Measurements from ENCODE around the gene CNMD.
"Not testable (repeated sequence)": the region's sequence is repeated elsewhere in the genome, so short reads cannot be mapped to it uniquely, and the experiment has no call there.

Gene CNMD

DNA sequence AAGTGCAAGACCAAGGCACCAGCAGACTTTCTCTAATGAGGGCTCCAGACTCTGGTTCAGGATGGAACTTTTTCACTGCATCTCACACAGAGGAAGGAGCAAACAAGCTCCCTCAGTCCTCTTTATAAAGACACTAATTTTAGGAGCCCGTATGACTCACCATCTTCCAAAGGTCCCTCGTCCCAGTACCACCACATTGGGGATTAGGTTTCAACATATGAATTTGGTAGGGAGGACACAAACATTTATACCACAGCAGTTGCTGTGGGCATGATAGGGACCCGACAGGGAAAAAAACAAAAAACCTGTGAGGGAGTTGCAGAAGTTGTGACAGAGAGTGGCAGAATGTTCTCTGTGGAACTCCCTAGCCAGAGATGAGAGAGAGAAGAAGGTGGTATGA lies 6.5 kb upstream of the CNMD start:
- H3K4me3 ChIP-seq (ENCODE audit: low read depth, low read length), result no peak overlapping the region

DNA sequence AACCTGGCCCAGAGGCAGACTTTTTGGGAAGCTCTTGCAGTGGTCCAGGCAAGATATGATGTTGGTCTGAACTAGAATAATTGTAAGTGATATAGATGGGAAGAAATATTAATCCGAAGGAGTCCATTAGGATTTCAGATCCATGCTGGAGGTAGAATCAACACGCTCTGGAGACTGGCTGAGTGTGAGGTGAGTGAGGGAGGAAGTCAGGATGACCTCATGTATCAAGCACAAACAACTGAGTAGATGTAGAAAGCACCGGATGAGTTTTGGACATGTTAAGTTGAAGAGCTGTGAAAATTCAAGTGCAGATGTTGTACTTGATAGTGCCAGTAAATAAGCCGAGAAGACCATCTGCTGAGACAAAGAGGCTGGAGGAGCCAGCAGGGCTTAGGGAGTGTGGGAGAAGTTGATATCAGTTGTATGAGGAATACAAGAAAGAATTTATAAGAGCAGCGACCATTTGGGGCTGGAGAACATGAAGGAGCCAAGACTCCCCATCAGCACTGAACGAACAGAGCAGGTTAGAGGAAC lies 5.3 kb upstream of the CNMD start:
- H3K4me3 ChIP-seq (ENCODE audit: low read depth, low read length), result no peak overlapping the region

DNA sequence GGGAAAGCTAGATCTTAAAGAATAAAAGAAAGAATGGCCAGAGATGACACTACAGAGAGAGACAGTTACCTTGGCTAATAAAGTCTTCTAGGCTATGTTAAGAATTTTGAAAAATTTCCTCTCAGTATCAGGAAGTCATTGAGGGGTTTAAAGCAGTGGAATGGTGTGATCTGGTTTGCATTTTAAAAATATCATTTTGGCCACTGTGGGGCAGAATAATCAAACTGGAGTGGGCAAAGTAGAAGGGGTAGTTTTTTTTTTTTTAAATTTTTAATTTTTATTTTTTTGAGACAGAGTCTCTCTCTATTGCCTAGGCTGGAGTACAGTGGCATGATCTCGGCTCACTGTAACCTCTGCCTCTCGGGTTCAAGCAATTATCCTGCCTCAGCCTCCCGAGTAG lies 4.4 kb upstream of the CNMD start:
- H3K4me3 ChIP-seq (ENCODE audit: low read depth, low read length), result no peak overlapping the region

DNA sequence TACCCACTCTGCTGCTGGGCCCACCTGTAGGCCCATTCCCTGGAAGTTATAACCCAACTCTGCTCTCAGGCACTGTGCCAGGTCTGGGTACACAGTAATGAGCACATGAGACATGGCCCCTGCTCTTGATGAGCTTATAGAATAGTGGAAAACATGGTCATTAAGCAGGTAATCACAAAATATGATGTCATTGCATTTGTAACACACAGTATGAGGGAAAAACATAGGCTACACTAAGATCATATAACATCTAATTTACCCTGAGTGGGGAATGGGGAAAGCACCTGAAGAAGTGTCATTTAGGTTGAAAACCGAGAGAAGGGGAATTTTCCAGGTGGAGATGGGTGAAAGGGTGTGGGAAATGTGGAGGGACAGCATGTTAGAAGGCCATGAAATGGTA lies 3.9 kb upstream of the CNMD start:
- H3K4me3 ChIP-seq (ENCODE audit: low read depth, low read length), result no peak overlapping the region

DNA sequence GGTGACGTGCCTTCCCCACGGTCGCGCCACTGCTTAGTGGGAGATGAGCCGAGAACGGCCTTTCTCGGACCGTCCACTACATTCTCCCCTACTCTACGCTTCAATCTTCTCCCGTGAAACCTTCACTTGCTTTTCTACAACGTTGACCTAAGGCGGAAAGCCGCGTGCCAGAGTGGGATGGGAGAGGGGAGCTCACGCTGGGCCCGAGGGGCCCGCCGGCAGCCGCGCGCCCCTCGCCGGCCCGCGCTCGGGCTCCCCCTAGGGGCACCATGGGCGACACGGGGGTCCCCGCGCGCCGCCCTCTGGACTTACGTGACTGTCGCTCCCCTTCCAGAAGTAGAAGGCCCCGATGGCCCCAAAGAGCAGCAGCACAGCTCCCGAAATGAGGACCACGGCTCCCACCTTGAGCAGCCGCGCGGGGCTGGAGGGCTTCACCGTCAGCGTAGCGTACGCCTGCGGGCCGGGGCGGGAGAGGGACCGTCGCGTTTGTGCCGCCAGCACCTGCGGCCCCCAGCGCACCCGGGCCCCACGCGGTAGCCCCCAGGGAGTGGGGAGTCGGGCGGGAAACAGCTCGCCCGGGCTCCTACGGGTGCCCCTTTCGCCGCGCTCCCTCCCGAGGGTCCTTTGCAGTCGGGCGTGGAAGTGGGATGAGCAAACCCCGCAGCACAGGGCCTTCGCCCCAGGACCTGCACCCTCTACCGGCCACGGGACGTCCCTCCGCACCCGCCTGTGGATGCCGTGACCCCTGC lies 727 bp downstream of the CNMD start:
- peak overlapping the region; percentile 78 for H3K4me3 ChIP-seq (ENCODE audit: low read depth, low read length)

DNA sequence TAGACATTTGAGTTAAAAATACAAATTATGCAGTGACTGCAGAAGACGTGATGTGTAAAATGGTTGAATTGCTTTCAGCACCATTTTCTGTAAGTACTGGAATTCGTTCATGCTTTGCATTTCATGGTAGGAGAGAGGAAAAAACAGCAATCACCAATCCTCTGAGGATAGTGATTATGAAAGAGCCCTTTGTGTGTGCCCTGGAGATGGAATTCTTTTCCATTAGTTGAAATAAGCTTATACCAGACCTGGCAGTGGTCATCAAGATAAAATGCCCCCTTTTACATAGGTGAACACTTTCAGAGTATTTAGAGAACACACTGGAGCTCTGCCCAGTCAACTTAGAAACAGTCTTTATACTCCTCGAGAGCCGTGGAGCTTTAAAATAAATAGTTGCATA lies 1.7 kb downstream of the CNMD start:
- peak overlapping the region; percentile 28 for H3K4me3 ChIP-seq (ENCODE audit: low read depth, low read length)

DNA sequence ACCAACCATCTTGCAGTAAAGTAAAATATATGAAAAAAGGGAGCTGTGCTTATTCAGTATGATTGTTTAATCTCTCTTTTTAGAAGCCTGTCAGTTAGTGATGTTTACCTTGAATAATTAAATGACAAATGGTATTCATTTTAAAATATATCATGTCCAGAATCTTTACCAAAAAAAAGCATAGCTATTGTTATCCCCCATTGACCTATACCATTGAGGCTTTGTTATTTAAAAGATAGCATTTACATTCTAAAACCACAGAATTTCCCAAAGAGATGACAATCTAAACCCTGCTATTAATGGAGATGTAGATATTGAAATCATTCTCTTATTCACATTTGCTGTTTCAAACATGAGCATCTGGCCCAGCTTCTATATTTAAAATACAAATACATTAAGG lies 2.2 kb downstream of the CNMD start:
- H3K4me3 ChIP-seq (ENCODE audit: low read depth, low read length), result no peak overlapping the region

DNA sequence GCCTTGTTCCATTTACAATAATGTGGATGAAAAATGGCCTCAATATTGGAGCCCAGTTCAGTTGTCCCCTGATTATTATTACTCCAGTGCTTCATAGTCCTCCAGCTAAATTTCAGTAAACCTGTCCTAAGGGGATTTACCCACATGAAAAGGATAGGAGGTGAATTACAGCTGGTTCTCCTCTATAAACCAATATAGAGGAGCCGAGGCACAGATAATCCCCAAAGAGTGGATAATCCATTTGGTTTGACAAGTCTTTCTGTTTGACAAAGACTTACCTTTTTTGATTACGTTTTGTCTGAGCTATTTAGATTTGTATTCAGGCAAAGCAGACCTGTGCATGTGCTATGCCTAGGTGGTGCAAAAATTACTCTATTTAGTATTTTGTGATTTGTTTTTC lies 2.7 kb downstream of the CNMD start:
- H3K4me3 ChIP-seq (ENCODE audit: low read depth, low read length), result no peak overlapping the region

DNA sequence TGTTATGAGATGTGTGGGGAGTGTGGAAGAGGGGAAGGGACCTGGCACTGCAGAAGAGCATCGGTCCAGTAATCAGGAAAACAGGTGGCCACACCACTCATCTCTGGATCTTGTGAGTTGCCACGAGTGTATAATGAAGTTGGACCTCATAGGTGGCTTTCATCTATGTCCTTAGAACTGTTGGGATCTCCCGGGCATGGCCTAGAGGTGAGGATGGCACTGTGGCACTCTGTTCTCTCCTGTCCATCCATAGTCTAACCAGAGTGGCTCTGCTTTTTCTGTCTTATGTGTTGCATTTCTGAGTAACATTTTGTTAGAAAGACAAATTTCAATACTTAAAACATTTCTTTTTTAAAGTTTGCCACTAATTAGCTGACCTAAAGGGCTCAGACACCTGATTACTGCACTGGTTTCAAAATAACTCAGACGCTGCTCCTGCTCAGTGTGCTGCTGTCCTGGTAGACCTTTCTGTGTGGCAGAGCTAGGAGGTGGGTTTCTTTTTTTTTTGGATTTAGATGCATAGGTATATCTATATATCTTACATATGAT lies 5.5 kb downstream of the CNMD start:
- no peak overlapping the region for H3K4me3 ChIP-seq (ENCODE audit: low read depth, low read length)

DNA sequence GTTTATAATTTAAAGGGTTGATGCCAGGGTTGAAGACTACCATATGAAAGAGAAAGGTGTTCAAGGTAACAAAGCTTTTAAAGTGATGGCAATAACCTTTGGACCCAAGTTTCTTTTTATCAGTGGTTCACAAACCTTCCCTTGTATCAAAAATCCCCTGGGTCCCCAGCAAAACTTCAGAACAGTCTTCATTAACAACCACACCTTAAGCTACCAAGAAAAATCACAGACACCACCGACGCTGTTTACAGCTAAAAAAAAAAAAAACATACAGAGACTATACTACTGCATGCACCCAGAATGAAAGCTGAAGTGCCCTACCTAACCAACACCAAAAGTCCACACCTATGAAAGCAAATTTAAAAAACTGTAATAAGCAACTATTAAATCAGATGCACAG lies 13.4 kb downstream of the CNMD start:
- H3K4me3 ChIP-seq (ENCODE audit: low read depth, low read length), result no peak overlapping the region

DNA sequence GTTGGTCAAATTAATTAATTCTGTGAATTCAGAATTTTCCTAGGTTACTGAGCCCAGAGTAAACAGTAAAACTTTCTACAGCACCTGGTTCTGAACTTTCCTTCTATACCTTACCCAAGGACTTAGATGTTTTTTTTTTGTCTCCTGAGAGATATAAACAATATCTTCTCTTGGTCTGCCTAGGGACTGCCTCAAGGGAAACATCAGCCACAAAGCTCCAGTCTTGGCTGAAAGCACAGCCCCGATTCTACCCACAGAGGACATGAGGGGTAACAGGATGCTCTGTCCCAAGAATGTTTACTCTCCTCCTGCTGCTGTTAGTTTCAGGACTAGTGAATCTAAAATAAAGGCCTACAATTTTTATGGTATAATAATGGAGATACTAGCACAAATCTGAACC lies 14.3 kb downstream of the CNMD start:
- H3K4me3 ChIP-seq (ENCODE audit: low read depth, low read length), result no peak overlapping the region

DNA sequence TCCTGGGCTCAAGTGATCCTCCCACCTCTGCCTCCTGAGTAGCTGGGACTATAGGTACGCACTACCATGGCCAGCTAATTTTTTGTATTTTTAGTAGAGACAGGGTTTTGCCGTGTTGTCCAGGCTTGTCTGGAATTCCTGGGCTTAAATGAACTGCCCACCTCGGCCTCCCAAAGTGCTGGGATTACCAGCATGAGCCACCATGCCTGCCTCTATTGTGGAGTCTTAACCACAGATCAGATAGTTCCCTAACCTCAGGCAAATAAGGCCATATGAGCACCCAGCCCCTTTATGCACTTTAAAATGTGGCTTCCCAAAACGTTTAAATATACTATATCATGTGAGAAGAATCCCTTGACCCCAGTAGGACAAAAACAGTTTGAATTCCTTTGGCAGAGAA lies 16.4 kb downstream of the CNMD start:
- H3K4me3 ChIP-seq (ENCODE audit: low read depth, low read length), result no peak overlapping the region

DNA sequence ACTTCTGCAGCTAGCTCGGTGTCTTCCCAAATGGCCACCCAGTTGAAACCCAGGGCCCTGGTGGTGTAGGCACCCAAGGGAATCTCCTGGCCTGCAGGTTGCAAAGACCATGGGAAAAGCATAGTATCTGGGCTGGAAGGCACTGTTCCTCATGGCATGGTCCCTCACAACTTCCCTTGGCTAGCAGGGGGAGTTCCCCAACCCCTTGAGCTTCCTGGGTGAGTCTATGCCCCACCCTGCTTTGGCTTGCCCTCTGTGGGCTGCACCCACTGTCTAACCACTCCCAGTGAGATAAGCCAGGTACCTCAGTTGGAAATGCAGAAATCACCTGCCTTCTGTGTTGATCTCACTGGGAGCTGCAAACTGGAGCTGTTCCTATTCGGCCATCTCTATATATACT lies 18.3 kb downstream of the CNMD start:
- not testable (repeated sequence) for H3K4me3 ChIP-seq (ENCODE audit: low read depth, low read length)

DNA sequence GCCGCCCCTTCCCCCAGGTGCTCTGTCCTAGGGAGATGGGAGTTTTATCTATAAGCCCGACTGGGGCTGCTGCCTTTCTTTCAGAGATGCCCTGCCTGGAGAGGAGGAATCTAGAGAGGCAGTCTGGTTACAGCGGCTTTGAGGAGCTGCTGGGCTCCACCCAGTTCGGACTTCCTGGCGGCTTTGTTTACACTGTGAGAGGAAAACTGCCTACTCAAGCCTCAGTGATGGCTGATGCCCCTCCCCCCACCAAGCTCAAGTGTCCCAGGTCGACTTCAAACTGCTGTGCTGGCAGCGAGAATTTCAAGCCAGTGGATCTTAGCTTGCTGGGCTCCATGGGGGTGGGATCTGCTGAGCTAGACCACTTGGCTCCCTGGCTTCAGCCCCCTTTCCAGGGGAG lies 18.7 kb downstream of the CNMD start:
- not testable (repeated sequence) for H3K4me3 ChIP-seq (ENCODE audit: low read depth, low read length)

DNA sequence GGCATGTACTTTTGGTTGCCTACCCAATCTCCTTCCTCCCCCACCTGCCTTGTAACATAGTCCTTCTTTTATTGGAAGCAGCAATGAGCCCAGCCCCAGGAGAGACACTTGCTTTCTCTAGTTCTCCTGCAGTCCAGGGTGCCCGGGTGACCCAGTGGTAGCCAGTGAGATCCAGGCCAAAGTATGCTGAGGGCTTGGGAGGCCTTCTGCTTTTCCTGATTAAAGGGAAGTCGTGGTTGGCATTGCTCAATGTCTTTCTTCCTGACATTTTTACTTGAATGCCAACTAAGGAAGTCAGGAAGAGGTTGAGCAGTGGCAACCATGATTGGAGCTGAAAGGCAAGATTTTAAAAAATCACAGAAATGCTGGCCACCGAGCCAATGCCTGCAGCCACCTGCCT lies 25.7 kb downstream of the CNMD start:
- no peak overlapping the region for H3K4me3 ChIP-seq (ENCODE audit: low read depth, low read length)

DNA sequence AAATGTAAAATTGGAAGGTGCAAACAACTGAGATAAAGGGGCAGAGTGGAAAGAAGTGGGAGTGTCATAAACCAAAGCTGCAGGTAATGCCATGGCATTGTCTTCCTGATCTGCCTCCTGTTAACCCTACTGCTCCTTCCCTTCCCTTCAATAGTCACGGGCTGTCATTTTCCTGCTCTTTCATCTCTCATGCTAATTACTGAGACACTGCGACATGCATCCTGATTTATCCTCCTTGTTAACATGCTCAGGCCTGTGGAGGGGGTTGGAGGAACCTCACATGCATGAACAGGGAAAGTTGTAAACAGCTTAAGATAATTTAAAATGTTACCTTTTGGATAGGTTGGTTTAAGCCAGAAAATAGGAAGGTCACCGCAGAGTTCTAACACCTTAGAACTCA lies 27.2 kb downstream of the CNMD start:
- H3K4me3 ChIP-seq (ENCODE audit: low read depth, low read length), result no peak overlapping the region

DNA sequence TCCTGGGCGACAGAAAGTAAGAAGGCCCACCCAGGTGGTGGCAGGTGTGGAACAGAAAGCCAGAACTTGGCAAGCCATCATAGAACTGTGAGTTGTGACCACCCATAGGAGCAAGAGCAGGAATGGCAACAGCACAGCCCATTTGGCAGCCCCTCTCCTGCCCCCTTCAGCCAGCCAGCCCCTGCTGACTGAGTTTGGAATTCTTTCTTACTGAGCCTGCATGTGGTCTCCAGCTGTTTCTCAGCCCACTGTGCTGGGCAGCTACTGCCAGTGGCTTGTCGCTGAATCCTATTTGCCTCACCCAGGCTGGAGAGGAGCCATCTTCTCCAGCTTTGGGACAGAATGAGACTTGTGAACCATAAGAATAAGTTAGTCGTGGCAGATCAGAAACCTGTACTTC lies 28.3 kb downstream of the CNMD start:
- H3K4me3 ChIP-seq (ENCODE audit: low read depth, low read length), result no peak overlapping the region

DNA sequence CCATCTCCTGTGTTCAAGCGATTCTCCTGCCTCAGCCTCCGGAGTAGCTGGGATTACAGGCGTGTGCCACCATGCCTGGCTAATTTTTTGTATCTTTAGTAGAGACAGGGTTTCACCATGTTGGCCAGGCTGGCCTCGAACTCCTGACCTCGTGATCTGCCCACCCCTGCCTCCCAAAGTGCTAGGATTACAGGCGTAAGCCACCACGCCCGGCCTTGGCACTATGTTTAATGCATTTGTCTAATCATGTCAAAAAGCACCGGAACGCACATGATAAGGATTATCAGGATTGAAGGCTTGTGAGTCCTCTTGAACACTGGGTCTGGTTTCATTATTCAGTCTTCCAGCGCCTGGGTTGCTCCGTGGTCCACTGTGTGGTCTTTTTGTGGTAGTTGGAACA lies 31.4 kb downstream of the CNMD start:
- not testable (repeated sequence) for H3K4me3 ChIP-seq (ENCODE audit: low read depth, low read length)

DNA sequence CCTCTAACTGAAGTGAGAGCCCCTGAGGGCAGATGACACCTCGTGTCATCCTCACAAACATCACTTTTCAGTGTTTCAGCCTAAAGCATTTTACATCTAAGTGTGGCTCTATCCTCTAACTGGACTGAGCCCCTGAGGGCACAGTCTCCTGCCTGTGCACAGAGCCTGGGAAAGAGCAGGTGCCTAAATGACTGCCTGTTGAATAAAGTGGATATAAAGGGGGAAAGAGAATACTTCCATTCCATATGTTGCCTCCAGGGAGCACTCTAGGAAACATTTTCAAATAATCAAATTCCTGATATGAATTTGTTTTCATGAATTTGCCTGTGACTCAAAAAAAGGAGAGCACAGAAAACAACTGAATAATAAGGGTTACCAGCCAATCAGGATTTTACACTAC lies 32.2 kb downstream of the CNMD start:
- H3K4me3 ChIP-seq (ENCODE audit: low read depth, low read length), result no peak overlapping the region

DNA sequence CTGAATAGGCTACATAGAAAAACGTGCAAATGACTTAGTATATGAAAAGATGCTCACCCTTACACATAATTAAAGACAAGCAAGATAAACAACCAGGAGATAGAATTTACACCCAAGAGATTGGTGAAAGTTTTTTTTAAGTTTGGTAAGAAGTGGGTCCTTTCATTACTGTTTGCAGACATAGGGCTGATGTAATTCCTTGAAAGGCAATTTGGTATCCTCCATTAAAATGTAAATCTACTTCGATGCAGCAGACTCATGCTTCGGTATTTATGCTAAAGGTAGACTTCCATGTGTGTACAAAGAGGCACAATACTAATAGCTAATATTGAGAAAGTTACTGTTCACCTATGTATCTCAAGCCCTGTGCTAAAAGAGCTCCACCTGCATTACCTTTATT lies 33.5 kb downstream of the CNMD start:
- H3K4me3 ChIP-seq (ENCODE audit: low read depth, low read length), result no peak overlapping the region

DNA sequence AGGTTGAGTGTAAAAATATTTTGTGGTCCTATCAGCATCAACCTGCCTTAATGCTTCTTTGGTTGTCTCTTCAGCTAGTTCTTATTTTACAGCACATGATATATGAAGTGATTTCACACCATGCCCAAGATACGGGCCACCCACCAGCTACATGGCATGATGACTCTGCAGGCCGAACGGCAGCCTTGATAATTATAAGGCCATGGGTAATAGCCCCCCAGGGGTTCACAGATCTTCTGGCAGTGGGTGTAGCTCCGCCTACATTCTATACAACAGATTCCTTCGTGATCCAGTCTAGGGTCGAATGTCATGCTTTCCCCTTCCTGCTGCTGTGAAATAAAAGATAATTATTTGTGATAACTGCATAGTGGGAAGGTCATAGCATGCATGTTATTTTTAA lies 36.1 kb downstream of the CNMD start:
- H3K4me3 ChIP-seq (ENCODE audit: low read depth, low read length), result no peak overlapping the region

DNA sequence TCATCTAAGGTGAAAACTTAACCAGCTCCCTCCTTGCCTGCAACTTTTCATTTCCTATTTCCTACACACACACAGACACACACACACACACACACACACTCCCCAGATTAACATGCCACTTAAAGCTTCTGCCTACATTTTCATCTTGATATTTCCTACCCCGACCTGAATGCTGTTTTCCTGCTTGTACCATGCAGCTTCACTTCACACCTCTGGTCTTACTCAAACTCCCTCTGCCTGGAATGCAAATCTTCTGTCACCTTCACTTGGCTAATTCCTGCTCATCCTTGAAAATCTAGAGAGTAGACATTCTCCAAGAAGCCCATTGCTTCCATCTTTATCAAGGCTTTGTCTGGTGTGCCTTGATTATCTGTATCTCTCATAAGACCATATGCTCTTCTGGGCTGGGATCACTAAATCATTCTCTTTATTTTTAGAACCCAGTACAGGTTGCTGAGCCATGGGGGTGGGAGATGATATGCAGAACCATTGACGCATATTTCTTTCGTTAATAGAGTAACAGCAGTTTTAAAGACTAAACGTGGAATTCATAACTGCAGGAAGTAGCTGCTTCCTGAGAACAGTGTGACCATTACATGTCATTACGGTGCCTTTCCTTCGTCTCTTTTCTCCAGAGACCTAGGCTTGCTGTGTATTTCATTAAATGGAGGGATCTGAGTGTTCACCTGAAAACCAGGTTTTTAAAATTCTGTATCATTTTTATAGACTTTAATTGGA lies 37.7 kb downstream of the CNMD start:
- H3K4me3 ChIP-seq (ENCODE audit: low read depth, low read length), result no peak overlapping the region
